ENCODE results near the gene PSMB2.

The PSMB2 gene

DNA sequence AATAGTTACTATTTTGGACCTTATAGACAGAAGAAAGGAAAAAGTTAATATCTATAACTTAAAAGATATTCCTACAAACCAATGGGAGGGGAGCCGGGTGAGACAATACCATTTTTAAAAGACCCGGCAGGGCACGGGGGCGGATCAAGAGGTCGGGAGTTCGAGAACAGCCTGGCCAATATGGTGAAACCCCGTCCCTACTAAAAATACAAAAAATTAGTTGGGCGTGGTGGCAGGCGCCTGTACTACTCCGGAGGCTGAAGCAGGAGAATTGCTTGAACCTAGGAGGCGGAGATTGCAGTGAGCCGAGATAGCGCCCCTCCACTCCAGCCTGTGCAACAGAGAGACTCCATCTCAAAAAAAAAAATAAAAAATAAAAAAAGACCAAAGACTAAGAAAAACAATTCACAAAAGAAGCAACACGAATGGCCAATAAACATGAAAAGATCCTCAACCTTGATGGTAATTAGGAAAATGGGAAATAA is 1.2 kb upstream of the PSMB2 start:
- DNase-seq (ENCODE audit: low read depth in 2 of 2): no peak

DNA sequence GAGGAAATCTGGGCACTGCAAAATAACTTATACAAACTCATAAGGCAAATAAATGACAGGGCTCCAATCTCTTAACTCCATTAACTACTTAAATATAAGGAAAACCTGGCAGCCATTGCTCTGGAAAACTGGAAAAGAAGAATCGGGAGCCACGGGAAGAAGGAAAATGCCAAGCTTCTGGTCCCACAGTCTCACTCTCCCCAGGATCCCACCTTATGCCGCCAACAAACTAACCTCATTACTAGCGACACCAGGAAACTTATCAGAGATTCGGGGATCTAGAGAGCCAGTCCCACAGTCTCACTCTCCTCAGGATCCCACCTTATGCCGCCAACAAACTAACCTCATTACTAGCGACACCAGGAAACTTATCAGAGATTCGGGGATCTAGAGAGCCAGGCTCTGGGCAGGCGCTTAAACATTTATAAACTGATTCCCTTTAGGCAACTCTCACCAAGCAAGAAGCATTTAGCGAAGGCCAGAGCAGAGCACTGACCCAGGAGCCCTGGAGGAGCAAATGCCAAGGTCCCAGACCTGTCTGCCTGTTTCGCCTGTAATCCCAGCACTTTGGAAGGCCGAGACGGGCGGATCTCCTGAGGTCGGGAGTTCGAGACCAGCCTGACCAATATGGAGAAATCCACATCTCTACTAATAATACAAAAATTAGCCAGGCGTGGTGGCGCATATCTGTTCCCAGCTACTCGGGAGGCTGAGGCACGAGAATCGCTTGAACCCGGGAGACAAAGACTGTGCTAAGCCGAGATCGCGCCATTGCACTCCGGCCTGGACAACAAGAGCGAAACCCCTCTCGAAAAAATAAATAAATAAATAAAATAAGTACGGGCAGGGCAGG is 720 bp downstream of the PSMB2 start:
- DNase-seq (ENCODE audit: low read depth in 2 of 2): no peak

- DNase-seq (ENCODE audit: low read depth in 2 of 2): no peak
These were observed 3.9 kb downstream of the PSMB2 start for GRCh38 chr1:35637401-35637809.

- DNase-seq (ENCODE audit: low read depth in 2 of 2): no peak
These were observed 7.8 kb downstream of the PSMB2 start for GRCh38 chr1:35633547-35633946.

DNA sequence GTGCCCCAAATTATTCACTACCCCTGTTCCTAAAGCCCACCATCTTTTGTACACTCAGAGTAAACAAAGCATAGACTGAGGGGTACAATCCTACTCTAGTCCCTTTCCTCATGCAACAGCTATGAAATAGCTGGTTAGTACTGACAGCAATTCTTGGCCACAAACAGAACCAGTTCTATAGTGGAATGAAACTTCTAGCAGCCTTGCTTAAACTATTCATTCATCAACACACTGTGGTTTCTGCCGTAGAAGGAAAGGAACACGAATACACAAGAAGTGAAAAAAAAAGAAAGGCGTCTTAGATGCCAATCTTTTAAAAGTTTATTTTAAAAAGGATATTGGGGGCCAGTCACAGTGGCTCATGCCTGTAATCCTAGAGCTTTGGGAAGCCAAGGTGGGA is 9.9 kb downstream of the PSMB2 start:
- no peak for DNase-seq (ENCODE audit: low read depth in 2 of 2)

DNA sequence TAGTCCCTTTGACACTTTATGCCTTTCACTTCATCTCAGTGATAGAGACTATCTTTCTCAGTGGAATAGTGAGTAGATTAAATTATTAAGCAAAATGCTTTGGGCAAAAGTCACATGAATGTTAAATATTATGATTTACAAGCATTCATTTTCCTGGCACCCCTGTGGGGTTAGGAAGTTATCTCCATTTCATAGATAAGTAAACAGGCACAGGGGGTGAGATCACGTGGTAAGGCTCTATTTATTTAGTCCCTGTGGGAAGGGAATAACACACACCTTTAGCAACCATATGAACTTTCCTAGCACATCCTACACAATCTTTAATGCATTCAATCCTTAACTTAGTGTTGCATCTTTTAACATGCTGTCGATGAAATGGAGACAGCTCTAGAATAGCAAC is 12.3 kb downstream of the PSMB2 start:
- no peak for DNase-seq (ENCODE audit: low read depth in 2 of 2)

DNA sequence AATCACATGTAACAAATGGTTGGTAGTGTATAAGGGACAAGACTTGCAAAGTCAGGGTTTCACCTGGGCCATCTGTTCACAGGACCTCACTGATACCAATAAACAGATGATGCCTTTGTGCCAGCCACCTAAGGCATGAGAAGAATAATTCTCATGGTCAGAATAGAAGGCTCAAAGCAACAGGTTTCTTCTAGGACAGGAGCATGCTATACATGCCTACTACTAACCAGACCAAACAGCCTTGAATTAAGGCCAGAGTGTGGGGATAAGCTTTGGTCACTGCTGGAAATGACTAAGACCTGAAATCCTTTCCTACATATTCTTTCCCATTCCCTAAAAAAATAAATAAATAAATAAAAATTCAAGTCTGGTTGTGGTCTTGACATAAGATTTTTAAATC is 17.5 kb downstream of the PSMB2 start:
- DNase-seq (ENCODE audit: low read depth in 2 of 2): no peak

GRCh38 chr1:35622510-35623178 is 18.7 kb downstream of the PSMB2 start:
- DNase-seq (ENCODE audit: low read depth in 2 of 2): no peak

- no peak for DNase-seq (ENCODE audit: low read depth in 2 of 2)
These were observed 21.8 kb downstream of the PSMB2 start for GRCh38 chr1:35619237-35620121.

DNA sequence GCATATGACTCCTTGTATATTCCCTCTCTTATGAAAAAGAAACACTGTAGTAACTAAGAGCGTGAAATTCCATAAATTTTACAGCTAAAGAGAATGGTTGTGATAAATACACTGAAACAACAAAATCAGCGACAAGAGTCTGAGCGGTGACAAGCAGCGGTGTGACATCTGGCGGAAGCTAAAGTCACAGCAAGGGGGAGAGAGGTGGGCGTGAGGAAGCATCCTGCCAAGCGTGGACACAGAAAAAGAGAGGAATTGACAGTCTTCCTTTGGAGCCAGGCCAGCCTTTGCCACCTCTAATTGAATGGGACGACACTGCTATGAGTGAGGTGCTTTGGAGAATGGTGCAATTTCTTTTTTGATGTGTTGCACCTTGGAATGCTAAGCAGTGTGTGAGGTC is 25.9 kb downstream of the PSMB2 start:
- no peak for DNase-seq (ENCODE audit: low read depth in 2 of 2)

DNA sequence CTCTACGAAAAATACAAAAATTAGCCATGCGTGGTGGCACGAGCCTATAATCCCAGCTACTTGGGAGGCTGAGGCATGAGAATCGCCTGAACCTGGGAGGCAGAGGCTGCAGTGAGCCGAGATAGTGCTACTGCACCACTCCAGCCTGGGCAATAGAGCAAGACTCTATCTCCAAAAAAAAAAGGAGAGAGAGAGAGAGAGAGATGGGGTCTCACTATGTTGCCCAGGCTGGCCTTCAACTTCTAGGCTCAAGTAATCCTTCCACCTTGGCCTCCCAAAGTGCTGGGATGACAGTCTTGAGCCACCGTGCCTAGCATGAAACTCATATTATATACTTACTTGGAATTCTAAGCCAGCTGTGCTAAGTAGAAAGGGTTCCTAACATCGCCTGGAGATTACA is 29.7 kb downstream of the PSMB2 start:
- DNase-seq (ENCODE audit: low read depth in 2 of 2): no peak

DNA sequence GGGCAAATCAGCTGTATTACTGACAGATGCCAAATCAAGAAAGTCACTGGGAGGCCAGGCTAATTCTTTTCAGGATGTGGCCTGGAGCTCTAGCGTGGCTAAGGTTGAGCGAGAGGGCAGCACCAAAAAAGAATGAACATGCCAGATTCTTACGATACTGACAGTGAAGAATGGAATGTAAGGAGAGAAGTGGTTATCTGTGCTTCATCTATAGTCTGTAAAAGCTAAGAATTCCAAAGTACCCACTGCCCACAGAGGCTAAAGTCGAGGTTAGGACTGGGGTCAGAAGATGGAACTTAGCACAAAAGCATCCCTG is 35.5 kb downstream of the PSMB2 start:
- DNase-seq (ENCODE audit: low read depth in 2 of 2): no peak

- no peak for DNase-seq (ENCODE audit: low read depth in 2 of 2)
These were observed 36.1 kb downstream of the PSMB2 start for GRCh38 chr1:35605071-35605866.

DNA sequence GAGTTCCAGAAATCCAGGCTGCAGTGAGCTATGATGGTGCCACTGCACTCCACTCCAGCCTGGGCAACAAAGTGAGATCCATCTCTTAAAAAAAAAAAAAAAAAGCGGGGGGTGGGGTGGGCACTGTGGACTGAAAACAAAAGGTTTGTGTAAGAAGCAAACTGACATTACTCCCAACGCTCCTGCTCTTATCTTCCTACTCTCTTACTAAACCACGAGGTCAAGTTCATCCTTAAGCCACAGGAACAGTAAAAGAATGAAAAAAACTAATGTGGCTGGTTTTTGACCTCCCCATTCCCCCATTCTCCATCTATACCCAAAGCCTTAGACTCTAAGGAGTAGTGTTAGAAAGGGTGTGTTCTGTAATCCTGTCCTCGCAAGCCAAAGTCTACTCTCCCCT is 37.4 kb downstream of the PSMB2 start:
- no peak for DNase-seq (ENCODE audit: low read depth in 2 of 2)

GRCh38 chr1:35603468-35603867 is 37.9 kb downstream of the PSMB2 start:
- DNase-seq (ENCODE audit: low read depth in 2 of 2): no peak

DNA sequence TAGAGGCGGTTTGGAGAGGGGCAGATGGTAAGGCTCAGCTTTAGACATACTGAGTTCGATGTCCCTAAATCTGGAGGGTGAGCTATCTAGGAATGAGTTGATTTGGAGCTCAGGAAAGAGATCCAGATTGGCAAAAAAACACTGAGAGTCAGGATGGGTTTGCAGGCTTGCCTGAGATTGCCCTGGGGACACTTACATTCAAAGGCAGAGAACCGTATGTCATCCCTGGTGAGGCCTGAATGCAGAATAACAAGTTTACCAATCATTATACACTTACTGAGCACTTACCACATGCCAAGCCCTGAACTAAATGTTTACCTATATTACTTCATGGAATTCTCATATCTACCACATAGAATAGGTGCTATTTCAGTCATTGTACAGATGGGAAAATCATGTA is 40.7 kb downstream of the PSMB2 start:
- DNase-seq (ENCODE audit: low read depth in 2 of 2): no peak

DNA sequence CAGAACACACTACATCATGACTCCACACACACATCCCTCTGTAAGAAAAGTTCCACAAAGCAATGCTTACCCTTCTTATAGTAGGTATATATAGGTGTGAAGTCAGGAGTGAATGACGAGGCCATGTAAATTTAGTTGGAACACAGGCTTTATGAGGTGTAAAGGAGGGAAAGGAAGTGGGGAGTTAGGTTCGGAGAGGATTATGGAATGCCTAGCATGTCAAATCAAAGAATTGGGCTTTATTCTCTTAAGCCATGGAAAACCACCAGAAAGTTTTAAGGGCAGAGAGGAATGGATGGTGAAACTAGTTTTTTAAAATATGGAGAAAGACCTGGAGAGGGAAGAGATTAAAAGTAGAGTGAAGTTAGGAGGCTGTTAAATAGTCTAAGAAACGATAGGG is 41.9 kb downstream of the PSMB2 start:
- DNase-seq (ENCODE audit: low read depth in 2 of 2): no peak

GRCh38 chr1:35598895-35599294 is 42.4 kb downstream of the PSMB2 start:
- DNase-seq (ENCODE audit: low read depth in 2 of 2): no peak

GRCh38 chr1:35597870-35598269 is 43.5 kb downstream of the PSMB2 start:
- DNase-seq (ENCODE audit: low read depth in 2 of 2): no peak

DNA sequence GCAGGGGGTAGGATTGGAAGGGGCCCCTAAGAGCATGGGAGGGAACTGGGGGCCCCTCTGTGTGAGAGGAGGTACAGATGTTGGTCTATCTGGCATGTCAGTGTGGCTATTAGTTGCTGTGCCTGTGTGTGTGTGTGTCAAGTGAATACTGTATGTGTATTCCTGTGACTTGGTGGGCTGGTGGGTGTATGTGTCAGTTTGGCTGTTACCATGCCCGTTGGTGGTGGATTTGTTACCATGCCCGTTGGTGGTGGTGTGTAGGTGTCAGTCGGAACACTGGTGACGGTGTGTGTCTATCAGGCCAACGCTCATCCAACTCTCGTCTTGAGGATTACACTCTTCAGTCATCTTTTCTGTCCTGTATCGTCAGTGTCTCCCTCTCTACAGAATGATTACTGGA is 45.6 kb downstream of the PSMB2 start:
- no peak for DNase-seq (ENCODE audit: low read depth in 2 of 2)

DNA sequence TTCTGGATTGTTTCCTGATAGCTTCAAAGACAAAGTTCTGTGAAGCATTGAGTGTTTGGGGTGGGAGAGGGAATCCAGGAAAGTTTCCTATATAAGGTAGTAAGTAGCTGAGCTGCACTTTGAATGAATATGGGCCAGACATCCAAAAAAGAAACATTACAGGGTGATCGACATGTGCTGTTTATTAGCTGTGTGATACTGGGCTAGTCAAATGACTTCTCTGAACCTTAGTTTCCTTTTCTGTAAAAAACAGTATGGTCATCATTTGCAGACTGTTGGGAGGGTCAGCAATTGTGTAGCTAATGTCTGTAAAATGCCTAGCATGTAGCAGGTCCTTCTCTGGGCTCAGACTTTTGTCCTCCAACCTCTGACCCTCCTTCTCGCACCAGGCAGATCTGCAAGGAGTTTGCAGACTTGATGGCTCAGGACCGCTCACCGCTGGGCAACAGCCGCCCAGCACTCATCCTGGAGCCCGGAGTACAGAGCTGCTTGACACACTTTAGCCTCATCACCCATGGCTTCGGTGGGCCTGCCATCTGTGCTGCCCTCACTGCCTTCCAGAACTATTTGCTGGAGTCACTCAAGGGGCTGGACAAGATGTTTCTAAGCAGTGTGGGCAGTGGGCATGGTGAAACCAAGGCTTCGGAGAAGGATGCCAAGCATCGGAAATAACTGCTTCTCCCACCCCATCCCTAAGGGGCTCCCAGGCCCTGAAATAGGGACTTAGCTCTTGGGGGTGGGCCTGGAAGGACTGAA is 47.1 kb downstream of the PSMB2 start:
- no peak for DNase-seq (ENCODE audit: low read depth in 2 of 2)

All from activated CD8-positive, alpha-beta memory T cell treated with anti-CD3 and anti-CD28 coated beads for 4 hours (primary cell).